GM23248 (cell line): ENCODE results near the gene THAP9. TPM values are rescaled to one million over a fixed set of nuclear protein-coding genes. Genes with fewer than 3 reads are reported as not detected.

Experiments
- DNase-seq: peaks from one replicate; pipeline ENCODE4 v3.0.0-alpha.2; 2015
- H2AFZ ChIP-seq: fragments of 200-600 bp; sonication (generic); 2 replicates; pipeline ENCODE4 v1.6.1; 2016; ENCODE audit warnings: antibody characterized with exemption
- H3F3A ChIP-seq: fragments of 200-600 bp; sonication (generic); 2 replicates; pipeline ENCODE4 v1.6.1; 2016; ENCODE audit warnings: mild to moderate bottlenecking, antibody characterized with exemption, mixed run types; ENCODE audit not compliant: insufficient read depth
- H3K27ac ChIP-seq: fragments of 200-600 bp; sonication (generic); 2 replicates; pipeline ENCODE4 v1.5.1; 2016; ENCODE audit warnings: mild to moderate bottlenecking
- H3K27me3 ChIP-seq: fragments of 200-600 bp; sonication (generic); replicated peaks from 2 replicates; pipeline ENCODE4 v1.6.1; 2016; ENCODE audit warnings: mild to moderate bottlenecking; ENCODE audit not compliant: insufficient read depth
- H3K36me3 ChIP-seq: fragments of 200-600 bp; sonication (generic); 2 replicates; pipeline ENCODE4 v1.6.1; 2016; ENCODE audit warnings: low read depth, mild to moderate bottlenecking
- H3K4me1 ChIP-seq: fragments of 200-600 bp; sonication (generic); 2 replicates; pipeline ENCODE4 v1.6.1; 2016; ENCODE audit warnings: mild to moderate bottlenecking; ENCODE audit not compliant: insufficient read depth
- H3K4me2 ChIP-seq: fragments of 200-600 bp; sonication (generic); one replicate; pipeline ENCODE4 v1.6.1; 2016; ENCODE audit warnings: mild to moderate bottlenecking; ENCODE audit not compliant: unreplicated experiment
- H3K4me3 ChIP-seq: fragments of 200-600 bp; sonication (generic); 2 replicates; pipeline ENCODE4 v1.5.1; 2016; ENCODE audit warnings: mild to moderate bottlenecking
- H3K79me2 ChIP-seq: fragments of 200-600 bp; sonication (generic); 2 replicates; pipeline ENCODE4 v1.6.1; 2016; ENCODE audit warnings: mild to moderate bottlenecking; ENCODE audit not compliant: insufficient read depth
- H3K9ac ChIP-seq: fragments of 200-600 bp; sonication (generic); 2 replicates; pipeline ENCODE4 v1.6.1; 2016; ENCODE audit warnings: mild to moderate bottlenecking
- H3K9me2 ChIP-seq: fragments of 200-600 bp; sonication (generic); 2 replicates; pipeline ENCODE4 v1.6.1; 2016; ENCODE audit warnings: mixed run types, mild to moderate bottlenecking, moderate library complexity; ENCODE audit not compliant: insufficient read depth
- H3K9me3 ChIP-seq: fragments of 200-600 bp; sonication (generic); one replicate; pipeline ENCODE4 v1.6.1; 2017; ENCODE audit warnings: low read depth
- H4K20me1 ChIP-seq: fragments of 200-600 bp; sonication (generic); 2 replicates; pipeline ENCODE4 v1.6.0; 2016; ENCODE audit not compliant: insufficient read depth
- EZH2 ChIP-seq: fragments of 200-600 bp; sonication (generic); IDR thresholded peaks from 2 replicates; pipeline ENCODE4 v1.6.1; 2018; ENCODE audit warnings: antibody characterized with exemption, mild to moderate bottlenecking; ENCODE audit not compliant: insufficient read depth, poor library complexity, severe bottlenecking
- EZH2phosphoT487 ChIP-seq: fragments of 200-600 bp; sonication (generic); IDR thresholded peaks from 2 replicates; pipeline ENCODE4 v1.6.1; 2018; ENCODE audit warnings: antibody characterized with exemption, moderate library complexity, mild to moderate bottlenecking, low read depth; ENCODE audit not compliant: insufficient read depth
- WGBS, 2 experiments: methylation state at CpG; one replicate each; pipeline ENCODE4 v1.1.6; 2015 to 2017; ENCODE audit warnings: low lambda C conversion rate in 2 of 2, low coverage in 1 of 2; ENCODE audit errors: missing lambda C conversion rate in 2 of 2; 5-methylcytosine and 5-hydroxymethylcytosine counted together
- in situ Hi-C: fragments of 300-500 bp; cut with MboI; formaldehyde crosslinking; loops from 2 replicates; pipeline ENCODE4 v1.15.0; 2020
- polyA plus RNA-seq: library from polyadenylated mRNA; unstranded; fragments of >200 nt; fragmentation: Nextera tagmentation; extraction: Ambion mirVana; gene quantifications from 2 replicates; pipeline ENCODE4 v1.2.1, GENCODE V29; 2016
- total RNA-seq: library from RNA; depleted of rRNA; stranded (reverse); fragments of >200 nt; shearing (Covaris generic); gene quantifications from 2 replicates; pipeline ENCODE4 v1.2.3, GENCODE V29; 2014

The THAP9 gene
- total and polyA plus RNA-seq, 2 experiments from 2014 or later: 2.0 to 3.9 TPM

GRCh38 chr4:82866706-82867385 lies 33.7 kb upstream of the THAP9 start:
- no peaks in the 10 kb centered on the region for H3K27me3 ChIP-seq
- peaks cover 90% of the 10 kb centered on the region for H3K79me2 ChIP-seq
- H3K4me1 ChIP-seq: peaks cover 32% of the 10 kb centered on the region
- H3K9me3 ChIP-seq: no peaks in the 10 kb centered on the region
- no peak overlapping the region for H3K4me3 ChIP-seq
- peak; percentile 24 for DNase-seq
- H3K36me3 ChIP-seq: peaks cover 86% of the 10 kb centered on the region
- H4K20me1 ChIP-seq: no peaks in the 10 kb centered on the region
- no peaks in the 10 kb centered on the region for H3K9me2 ChIP-seq
- WGBS, 2 experiments: 85% methylated on average over 8 of the region's 8 CpGs
- TF ChIP-seq EZH2phosphoT487: no peak
- no peak for TF ChIP-seq EZH2
- H3K27ac ChIP-seq: peak overlapping the region; percentile 93
- peak overlapping the region; percentile 61 for H3K9ac ChIP-seq
- H3K4me2 ChIP-seq: peak overlapping the region; percentile 70
- H3F3A ChIP-seq: peaks cover 78% of the 10 kb centered on the region
- in situ Hi-C loops: loop anchor here (25.0 kb wide), 2 partner anchors 105 to 395 kb away; no protein-coding TSS in a partner anchor
- H2AFZ ChIP-seq: no peak overlapping the region

- no peak overlapping the region for H3K4me2 ChIP-seq
- no peaks in the 10 kb centered on the region for H3K9me2 ChIP-seq
- DNase-seq: no peak
- H3K4me1 ChIP-seq: peaks cover 32% of the 10 kb centered on the region
- no peaks in the 10 kb centered on the region for H3K9me3 ChIP-seq
- in situ Hi-C loops: loop anchor here (25.0 kb wide), 2 partner anchors 106 to 394 kb away; no protein-coding TSS in a partner anchor
- H3K27me3 ChIP-seq: no peaks in the 10 kb centered on the region
- H3K27ac ChIP-seq: no peak overlapping the region
- no peak overlapping the region for H2AFZ ChIP-seq
- TF ChIP-seq EZH2phosphoT487 (no peak), EZH2 (no peak)
- H3K4me3 ChIP-seq: no peak overlapping the region
- no peak overlapping the region for H3K9ac ChIP-seq
- no peaks in the 10 kb centered on the region for H4K20me1 ChIP-seq
- H3F3A ChIP-seq: peaks cover 74% of the 10 kb centered on the region
- H3K79me2 ChIP-seq: peaks cover 90% of the 10 kb centered on the region
- H3K36me3 ChIP-seq: peaks cover 88% of the 10 kb centered on the region
- 98 to 99% methylated on average over 5 of the region's 5 CpGs for WGBS, 2 experiments
These were observed 32.0 kb upstream of the THAP9 start for GRCh38 chr4:82868572-82868971.

GRCh38 chr4:82885410-82885809 lies 15.1 kb upstream of the THAP9 start:
- in situ Hi-C loops: no loop called here
- peak overlapping the region; percentile 14 for H3K27ac ChIP-seq
- H3K27me3 ChIP-seq: no peaks in the 10 kb centered on the region
- H3F3A ChIP-seq: peaks cover 54% of the 10 kb centered on the region
- TF ChIP-seq EZH2phosphoT487: no peak
- TF ChIP-seq EZH2: no peak
- H3K9me3 ChIP-seq: no peaks in the 10 kb centered on the region
- H3K36me3 ChIP-seq: peaks cover 11% of the 10 kb centered on the region; the same call in 1 of the 2 replicates
- H3K4me2 ChIP-seq: peak overlapping the region; percentile 87
- peak overlapping the region; percentile 67; the same call in 1 of the 2 replicates for H3K9ac ChIP-seq
- H4K20me1 ChIP-seq: peaks cover 43% of the 10 kb centered on the region
- H3K4me3 ChIP-seq: peak overlapping the region; percentile 62
- peaks cover 29% of the 10 kb centered on the region for H3K4me1 ChIP-seq
- H2AFZ ChIP-seq: no peak overlapping the region
- peak; percentile 41 for DNase-seq
- no peaks in the 10 kb centered on the region for H3K9me2 ChIP-seq
- H3K79me2 ChIP-seq: peaks cover 100% of the 10 kb centered on the region

GRCh38 chr4:82886147-82886942 lies 14.2 kb upstream of the THAP9 start:
- H3F3A ChIP-seq: peaks cover 53% of the 10 kb centered on the region
- no peak overlapping the region for H2AFZ ChIP-seq
- H3K36me3 ChIP-seq: 0 out of 2 replicates have a peak, but pooled peaks cover 5% of the 10 kb centered on the region
- TF ChIP-seq EZH2 (no peak), EZH2phosphoT487 (no peak)
- DNase-seq: peak; percentile 35
- in situ Hi-C loops: no loop called here
- H3K4me2 ChIP-seq: peak overlapping the region; percentile 87
- H4K20me1 ChIP-seq: peaks cover 38% of the 10 kb centered on the region
- peak overlapping the region; percentile 20 for H3K27ac ChIP-seq
- no peaks in the 10 kb centered on the region for H3K9me2 ChIP-seq
- H3K27me3 ChIP-seq: no peaks in the 10 kb centered on the region
- H3K4me3 ChIP-seq: peak overlapping the region; percentile 62
- 4 to 9% methylated on average over 5 of the region's 5 CpGs for WGBS, 2 experiments
- peaks cover 29% of the 10 kb centered on the region for H3K4me1 ChIP-seq
- H3K9ac ChIP-seq: peak overlapping the region; percentile 67
- H3K79me2 ChIP-seq: peaks cover 96% of the 10 kb centered on the region
- H3K9me3 ChIP-seq: no peaks in the 10 kb centered on the region
